GM19463 (cell line): ENCODE data around the gene PSME4.

Source experiments
- ATAC-seq: cut with Tn5 transposase; IDR thresholded peaks from one replicate; pipeline ENCODE4 v1.9.1; 2021; ENCODE audit warnings: mild to moderate bottlenecking, moderate library complexity; ENCODE audit not compliant: unreplicated experiment

Gene PSME4, protein sequence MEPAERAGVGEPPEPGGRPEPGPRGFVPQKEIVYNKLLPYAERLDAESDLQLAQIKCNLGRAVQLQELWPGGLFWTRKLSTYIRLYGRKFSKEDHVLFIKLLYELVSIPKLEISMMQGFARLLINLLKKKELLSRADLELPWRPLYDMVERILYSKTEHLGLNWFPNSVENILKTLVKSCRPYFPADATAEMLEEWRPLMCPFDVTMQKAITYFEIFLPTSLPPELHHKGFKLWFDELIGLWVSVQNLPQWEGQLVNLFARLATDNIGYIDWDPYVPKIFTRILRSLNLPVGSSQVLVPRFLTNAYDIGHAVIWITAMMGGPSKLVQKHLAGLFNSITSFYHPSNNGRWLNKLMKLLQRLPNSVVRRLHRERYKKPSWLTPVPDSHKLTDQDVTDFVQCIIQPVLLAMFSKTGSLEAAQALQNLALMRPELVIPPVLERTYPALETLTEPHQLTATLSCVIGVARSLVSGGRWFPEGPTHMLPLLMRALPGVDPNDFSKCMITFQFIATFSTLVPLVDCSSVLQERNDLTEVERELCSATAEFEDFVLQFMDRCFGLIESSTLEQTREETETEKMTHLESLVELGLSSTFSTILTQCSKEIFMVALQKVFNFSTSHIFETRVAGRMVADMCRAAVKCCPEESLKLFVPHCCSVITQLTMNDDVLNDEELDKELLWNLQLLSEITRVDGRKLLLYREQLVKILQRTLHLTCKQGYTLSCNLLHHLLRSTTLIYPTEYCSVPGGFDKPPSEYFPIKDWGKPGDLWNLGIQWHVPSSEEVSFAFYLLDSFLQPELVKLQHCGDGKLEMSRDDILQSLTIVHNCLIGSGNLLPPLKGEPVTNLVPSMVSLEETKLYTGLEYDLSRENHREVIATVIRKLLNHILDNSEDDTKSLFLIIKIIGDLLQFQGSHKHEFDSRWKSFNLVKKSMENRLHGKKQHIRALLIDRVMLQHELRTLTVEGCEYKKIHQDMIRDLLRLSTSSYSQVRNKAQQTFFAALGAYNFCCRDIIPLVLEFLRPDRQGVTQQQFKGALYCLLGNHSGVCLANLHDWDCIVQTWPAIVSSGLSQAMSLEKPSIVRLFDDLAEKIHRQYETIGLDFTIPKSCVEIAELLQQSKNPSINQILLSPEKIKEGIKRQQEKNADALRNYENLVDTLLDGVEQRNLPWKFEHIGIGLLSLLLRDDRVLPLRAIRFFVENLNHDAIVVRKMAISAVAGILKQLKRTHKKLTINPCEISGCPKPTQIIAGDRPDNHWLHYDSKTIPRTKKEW (N-terminal part only)

GRCh38 chr2:53970724-53971602 lies at the start of gene PSME4:
Gene PSME4, minus strand, starts transcription at chr2:53970993. Its CDS starts 209 bp downstream, at chr2:53970784.
- ATAC-seq = peak; percentile 92

- no peak for ATAC-seq
Measured at GRCh38 chr2:54015798-54016699, 45.3 kb upstream of the PSME4 start.

- no peak for ATAC-seq
Measured at GRCh38 chr2:54013996-54014395, 43.2 kb upstream of the PSME4 start.

DNA sequence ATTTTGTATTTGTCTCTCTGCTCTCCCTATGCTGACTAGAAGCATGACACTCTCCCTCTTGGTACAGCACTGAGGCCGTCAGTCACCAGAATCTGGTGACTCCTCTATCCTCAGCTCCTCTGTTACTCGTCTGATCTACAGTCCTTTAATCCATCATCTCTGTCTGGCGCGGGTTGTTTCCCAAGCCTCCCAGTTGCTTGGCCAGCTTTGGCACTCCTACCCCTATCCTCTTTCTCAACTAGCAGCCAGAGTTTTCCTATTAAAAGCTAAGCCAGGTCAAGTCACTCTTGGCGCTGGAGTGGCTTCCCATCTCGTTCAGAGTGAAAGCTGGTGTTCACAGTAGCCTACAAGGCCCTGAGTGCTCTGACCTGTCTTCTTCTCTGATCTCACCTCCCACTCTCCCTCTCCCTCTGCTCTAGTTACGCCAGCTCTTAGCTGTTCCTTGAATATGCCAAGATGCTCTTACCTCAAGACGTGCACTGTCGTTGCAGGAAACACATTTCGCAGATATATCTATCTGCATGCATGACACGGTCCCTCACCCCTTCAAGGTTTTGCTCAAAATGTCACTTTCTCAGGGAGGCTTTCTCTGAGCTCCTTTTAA lies 41.8 kb upstream of the PSME4 start:
- no peak for ATAC-seq

DNA sequence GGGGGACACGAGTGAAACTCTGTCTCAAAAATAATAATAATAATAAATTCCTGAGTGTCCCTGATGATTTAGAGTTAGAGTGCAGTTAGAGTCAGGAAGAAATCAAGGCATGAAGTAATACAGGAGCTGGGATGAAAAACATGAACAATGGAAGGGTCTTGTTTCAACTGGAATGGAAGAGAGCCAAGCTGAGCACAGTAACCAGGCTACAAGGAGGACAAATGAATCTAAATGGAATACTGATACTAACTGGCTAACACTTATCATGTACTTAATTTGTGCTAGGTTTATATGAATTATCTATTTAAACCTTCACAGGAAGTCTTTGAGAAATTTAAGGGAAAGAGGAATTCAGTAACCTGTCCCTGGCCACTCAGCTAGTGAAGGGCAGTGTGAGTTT lies 38.8 kb upstream of the PSME4 start:
- ATAC-seq = no peak

GRCh38 chr2:54008439-54008838 lies 37.6 kb upstream of the PSME4 start:
- no peak for ATAC-seq

DNA sequence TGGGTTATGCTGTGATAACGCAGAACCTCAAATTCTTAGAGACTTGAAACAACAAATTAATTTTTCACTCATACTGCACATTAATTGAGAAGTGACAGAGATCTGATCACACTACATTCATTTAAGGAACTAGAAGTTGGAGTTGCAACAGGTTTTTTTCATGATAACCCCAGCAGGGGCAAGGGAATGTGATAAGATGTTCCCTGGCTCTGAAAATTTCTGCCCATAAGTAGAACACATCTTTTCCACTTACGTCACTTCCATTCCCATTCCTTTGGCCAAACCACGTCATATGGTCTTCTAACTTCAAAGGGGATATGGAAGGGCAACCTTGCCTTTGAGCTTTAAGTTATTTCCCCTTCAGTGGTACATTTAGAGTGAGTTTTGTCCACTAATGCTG lies 29.7 kb upstream of the PSME4 start:
- ATAC-seq = no peak

DNA sequence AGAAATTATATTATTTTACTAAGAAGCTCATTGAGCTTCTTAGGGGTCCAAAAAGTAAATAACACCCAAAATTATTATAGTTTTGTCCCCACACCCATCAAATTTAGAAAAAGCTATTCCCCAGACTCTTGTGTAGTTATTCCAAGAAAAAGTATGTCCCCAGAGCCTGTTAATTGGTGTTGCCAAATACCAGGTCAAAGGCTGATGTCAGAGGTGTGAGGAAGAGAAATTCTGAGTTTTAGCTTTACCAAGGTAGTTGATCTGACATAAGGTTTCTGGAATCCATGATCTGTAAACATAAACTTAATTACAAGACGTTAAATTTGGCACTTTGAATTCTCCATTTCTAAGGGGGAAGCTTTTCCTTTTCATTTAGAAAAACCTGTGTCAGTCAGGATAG lies 29.3 kb upstream of the PSME4 start:
- no peak for ATAC-seq

- ATAC-seq = no peak
Measured at GRCh38 chr2:53998834-53999233, 28.0 kb upstream of the PSME4 start.

DNA sequence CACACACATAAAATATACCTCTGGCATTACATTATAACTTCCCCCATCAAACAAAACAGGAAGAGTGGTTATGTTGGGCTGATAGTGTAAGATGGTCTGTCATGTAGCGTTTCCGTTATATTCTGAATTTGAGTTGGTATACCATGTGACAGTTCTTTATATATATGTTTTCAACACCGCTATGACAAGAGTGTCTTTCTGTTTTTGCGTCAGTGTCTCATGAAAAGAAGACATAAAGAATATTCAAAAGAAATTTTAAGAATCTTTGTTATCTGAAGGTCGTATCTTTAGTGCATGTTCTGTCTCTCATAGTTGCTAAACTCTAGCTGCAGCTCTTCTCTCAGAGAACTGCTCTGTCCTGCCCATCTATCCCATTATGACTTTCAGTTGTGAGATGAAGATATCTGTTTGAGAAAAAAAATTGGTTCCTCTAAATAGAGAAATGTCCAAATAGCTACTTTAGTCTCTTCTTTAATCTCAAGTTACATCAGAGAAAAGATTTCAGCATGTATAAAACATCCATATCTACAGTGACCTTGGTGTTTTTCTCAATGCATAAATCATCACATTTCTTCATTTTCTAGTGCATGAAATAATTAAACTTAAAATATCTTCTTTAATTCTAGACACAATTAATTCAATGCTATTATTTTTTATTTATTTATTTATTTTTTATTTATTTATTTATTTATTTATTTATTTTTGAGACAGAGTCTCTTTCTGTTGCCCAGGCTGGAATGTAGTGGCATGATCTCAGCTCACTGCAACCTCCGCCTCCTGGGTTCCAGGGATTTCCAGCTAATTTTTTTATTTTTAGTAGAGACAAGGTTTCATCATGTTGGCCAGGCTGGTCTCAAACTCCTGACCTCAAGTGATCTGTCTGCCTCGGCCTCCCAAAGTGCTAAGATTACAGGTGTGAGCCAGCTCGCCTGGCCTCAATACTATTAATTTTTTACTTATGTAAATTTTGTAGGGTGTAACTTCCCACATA lies 24.3 kb upstream of the PSME4 start:
- ATAC-seq = peak; percentile 79

GRCh38 chr2:53991948-53992347 lies 21.2 kb upstream of the PSME4 start:
- ATAC-seq = no peak

DNA sequence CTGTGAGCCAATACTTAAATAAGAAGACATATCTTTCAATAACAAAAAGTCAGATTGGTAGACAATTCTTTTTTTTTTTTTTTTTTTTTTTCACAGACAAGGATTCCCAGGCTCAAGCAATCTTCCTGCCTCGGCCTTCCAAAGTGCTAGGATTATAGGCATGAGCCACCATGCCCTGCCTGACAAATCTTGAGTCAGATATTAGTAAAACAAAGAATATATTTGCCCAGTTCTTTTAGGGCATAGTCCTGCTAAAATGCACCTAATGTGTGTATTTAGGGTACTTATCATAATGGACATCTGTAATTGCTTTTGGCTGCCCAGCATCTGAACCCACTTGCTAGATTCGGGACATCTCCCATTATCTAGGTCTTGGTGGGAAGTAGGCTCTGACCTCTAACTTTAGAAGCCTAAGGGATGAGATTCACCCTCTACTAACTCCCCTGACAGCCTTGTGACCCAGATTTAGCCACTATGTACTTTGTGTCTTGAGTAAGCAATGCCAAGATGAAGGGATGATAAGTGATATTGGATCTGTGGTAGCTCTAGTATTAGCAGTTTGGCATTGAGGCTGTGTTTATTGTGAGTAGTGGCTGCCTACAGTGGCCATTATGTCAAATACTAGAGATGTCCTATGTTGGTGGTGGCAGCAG lies 18.5 kb upstream of the PSME4 start:
- no peak for ATAC-seq

GRCh38 chr2:53987336-53987921 lies 16.6 kb upstream of the PSME4 start:
- ATAC-seq = peak; percentile 54

- no peak for ATAC-seq
Measured at GRCh38 chr2:53985646-53986045, 14.9 kb upstream of the PSME4 start.

GRCh38 chr2:53969968-53970723 lies 647 bp downstream of the PSME4 start:
- ATAC-seq = peak; percentile 27
